Neural progenitor cell (in vitro differentiated cells): ENCODE results near the gene RNF145.
"Not testable (repeated sequence)": the region's sequence is repeated elsewhere in the genome, so short reads cannot be mapped to it uniquely, and the experiment has no call there.

Source experiments
- EZH2 ChIP-seq: fragments of 200-600 bp; sonication (generic); IDR thresholded peaks from 2 replicates; pipeline ENCODE4 v1.6.1; 2017; ENCODE audit warnings: antibody characterized with exemption, mild to moderate bottlenecking, moderate library complexity
- EZH2phosphoT487 ChIP-seq: fragments of 200-600 bp; sonication (generic); IDR thresholded peaks from 2 replicates; pipeline ENCODE4 v1.6.1; 2017; ENCODE audit warnings: antibody characterized with exemption
- TF ChIP-seq, protein P1 (sequence below): fragments of 200-600 bp; sonication (generic); IDR thresholded peaks from 2 replicates; pipeline ENCODE4 v1.5.1; 2017; ENCODE audit warnings: antibody characterized with exemption, mild to moderate bottlenecking

DNA sequence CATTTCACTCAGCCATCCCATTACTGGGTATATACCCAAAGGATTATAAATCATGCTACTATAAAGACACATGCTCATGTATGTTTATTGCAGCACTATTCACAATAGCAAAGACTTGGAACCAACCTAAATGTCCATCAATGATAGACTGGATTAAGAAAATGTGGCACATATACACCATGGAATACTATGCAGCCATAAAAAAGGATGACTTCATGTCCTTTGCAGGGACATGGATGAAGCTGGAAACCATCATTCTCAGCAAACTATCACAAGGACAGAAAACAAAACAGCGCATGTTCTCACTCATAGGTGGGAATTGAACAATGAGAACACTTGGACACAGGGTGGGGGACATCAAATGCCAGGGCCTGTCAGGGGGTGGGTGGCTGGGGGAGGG lies 64.2 kb downstream of the RNF145 start:
- TF ChIP-seq, protein P1, sequence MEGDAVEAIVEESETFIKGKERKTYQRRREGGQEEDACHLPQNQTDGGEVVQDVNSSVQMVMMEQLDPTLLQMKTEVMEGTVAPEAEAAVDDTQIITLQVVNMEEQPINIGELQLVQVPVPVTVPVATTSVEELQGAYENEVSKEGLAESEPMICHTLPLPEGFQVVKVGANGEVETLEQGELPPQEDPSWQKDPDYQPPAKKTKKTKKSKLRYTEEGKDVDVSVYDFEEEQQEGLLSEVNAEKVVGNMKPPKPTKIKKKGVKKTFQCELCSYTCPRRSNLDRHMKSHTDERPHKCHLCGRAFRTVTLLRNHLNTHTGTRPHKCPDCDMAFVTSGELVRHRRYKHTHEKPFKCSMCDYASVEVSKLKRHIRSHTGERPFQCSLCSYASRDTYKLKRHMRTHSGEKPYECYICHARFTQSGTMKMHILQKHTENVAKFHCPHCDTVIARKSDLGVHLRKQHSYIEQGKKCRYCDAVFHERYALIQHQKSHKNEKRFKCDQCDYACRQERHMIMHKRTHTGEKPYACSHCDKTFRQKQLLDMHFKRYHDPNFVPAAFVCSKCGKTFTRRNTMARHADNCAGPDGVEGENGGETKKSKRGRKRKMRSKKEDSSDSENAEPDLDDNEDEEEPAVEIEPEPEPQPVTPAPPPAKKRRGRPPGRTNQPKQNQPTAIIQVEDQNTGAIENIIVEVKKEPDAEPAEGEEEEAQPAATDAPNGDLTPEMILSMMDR = not testable (repeated sequence)
- TF ChIP-seq EZH2, EZH2phosphoT487: not testable (repeated sequence)
